Tibial nerve (tissue), 4 donors: ENCODE results near the gene CCNC. TPM values are rescaled to one million over a fixed set of nuclear protein-coding genes. Genes with fewer than 3 reads are reported as not detected.

Experiments
- DNase-seq, 2 donors: peaks; one replicate each; pipeline ENCODE4 v3.0.0-alpha.2; 2019; ENCODE audit warnings: low spot score in 2 of 2
- H3K27ac ChIP-seq, 4 donors: fragments of 200-600 bp; sonication (generic) in 3 of 4; one replicate each; pipeline ENCODE4 v1.5.1; 2017 to 2019; ENCODE audit warnings: mild to moderate bottlenecking in 1 of 4
- H3K27me3 ChIP-seq, 2 donors: fragments of 200-600 bp; sonication (generic) in 1 of 2; one replicate each; pipeline versions ENCODE4 v1.5.1 to v1.6.0; 2017 to 2019
- H3K36me3 ChIP-seq, 3 donors: fragments of 200-600 bp; sonication (generic); one replicate each; pipeline ENCODE4 v1.5.1; 2018 to 2019
- H3K4me1 ChIP-seq, 4 donors: fragments of 200-600 bp; sonication (generic) in 3 of 4; one replicate each; pipeline ENCODE4 v1.5.1; 2017 to 2019
- H3K4me3 ChIP-seq, 4 donors: fragments of 200-600 bp; sonication (generic) in 3 of 4; one replicate each; pipeline ENCODE4 v1.5.1; 2017 to 2019; ENCODE audit warnings: mild to moderate bottlenecking in 1 of 4, moderate library complexity in 1 of 4
- H3K9me3 ChIP-seq, 4 donors: fragments of 200-600 bp; sonication (generic) in 3 of 4; one replicate each; pipeline ENCODE4 v1.5.1; 2017 to 2019
- EP300 ChIP-seq, 2 donors: sonication (generic); formaldehyde crosslinking; IDR thresholded peaks; one replicate each; pipeline ENCODE4 v1.6.1; 2017; ENCODE audit warnings: antibody characterized with exemption in 2 of 2, mild to moderate bottlenecking in 1 of 2
- POLR2A ChIP-seq, 2 donors: fragments of 450-650 bp; IDR thresholded peaks; one replicate each; pipeline ENCODE4 v1.6.1; 2017; ENCODE audit warnings: antibody characterized with exemption in 2 of 2, mild to moderate bottlenecking in 2 of 2, moderate library complexity in 2 of 2
- WGBS, 2 donors: methylation state at CpG; one replicate each; pipeline ENCODE4 v1.1.5; 2018; 5-methylcytosine and 5-hydroxymethylcytosine counted together
- small RNA-seq: library from RNA; depleted of rRNA; stranded (forward); fragments of <200 nt; gene quantifications from one replicate; pipeline ENCODE3, GENCODE V24; 2016
- total RNA-seq, 4 donors: library from RNA; depleted of rRNA; stranded (reverse); fragments of >200 nt; gene quantifications; one replicate each; pipeline ENCODE4 v1.1.0, GENCODE V29; 2016
- TF ChIP-seq, protein P1 (sequence below), 5 experiments: fragments of 200-600 bp in 3 of 5; fragments of 450-650 bp in 2 of 5; sonication (generic) in 3 of 5; IDR thresholded peaks; one replicate each; pipeline ENCODE4 v1.5.1; 2016 to 2019; ENCODE audit warnings: antibody characterized with exemption in 5 of 5, mild to moderate bottlenecking in 3 of 5, moderate library complexity in 2 of 5

CCNC gene
- total RNA-seq, 4 donors from 2014 or later, result 22.7 to 48.3 (median 30.3) TPM

DNA sequence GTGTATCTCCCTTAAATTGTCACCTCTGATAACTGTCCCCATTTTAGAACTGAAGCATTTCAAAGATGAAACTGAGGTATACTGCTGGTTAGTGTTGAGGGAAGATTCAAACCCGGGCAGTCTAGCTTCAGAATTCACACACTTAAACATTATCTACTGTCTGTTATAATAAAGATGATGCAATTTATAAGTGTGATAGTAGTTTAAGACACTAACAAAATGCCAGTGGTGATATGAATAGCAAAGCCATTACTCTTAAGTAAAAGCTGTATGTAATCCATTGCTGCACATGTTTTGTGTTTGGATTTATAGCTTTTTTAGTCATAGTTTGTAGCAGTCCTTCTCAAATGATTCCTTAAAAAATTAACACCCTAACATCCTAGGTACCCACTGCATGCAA is 73.0 kb downstream of the CCNC start:
- 79 to 93% methylated on average over 1 of the region's 1 CpG for WGBS, 2 donors
- DNase-seq, result no peak
- H3K27me3 ChIP-seq, result no peaks in the 10 kb centered on the region
- no peak for TF ChIP-seq EP300 (IDR thresholded peaks at IDR 0.05)
- TF ChIP-seq, protein P1, sequence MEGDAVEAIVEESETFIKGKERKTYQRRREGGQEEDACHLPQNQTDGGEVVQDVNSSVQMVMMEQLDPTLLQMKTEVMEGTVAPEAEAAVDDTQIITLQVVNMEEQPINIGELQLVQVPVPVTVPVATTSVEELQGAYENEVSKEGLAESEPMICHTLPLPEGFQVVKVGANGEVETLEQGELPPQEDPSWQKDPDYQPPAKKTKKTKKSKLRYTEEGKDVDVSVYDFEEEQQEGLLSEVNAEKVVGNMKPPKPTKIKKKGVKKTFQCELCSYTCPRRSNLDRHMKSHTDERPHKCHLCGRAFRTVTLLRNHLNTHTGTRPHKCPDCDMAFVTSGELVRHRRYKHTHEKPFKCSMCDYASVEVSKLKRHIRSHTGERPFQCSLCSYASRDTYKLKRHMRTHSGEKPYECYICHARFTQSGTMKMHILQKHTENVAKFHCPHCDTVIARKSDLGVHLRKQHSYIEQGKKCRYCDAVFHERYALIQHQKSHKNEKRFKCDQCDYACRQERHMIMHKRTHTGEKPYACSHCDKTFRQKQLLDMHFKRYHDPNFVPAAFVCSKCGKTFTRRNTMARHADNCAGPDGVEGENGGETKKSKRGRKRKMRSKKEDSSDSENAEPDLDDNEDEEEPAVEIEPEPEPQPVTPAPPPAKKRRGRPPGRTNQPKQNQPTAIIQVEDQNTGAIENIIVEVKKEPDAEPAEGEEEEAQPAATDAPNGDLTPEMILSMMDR (IDR thresholded peaks at IDR 0.05), result no peak
- no peak for TF ChIP-seq POLR2A (IDR thresholded peaks at IDR 0.05)
- peaks cover 0 to 4% (median 0%) of the 10 kb centered on the region in 4 donors for H3K4me1 ChIP-seq
- no peak overlapping the region for H3K27ac ChIP-seq
- H3K36me3 ChIP-seq, result peaks cover 0 to 17% (median 0%) of the 10 kb centered on the region in 3 donors
- no peaks in the 10 kb centered on the region for H3K9me3 ChIP-seq
- H3K4me3 ChIP-seq, result no peak overlapping the region

Small RNAs within 50 kb of the gene (small RNA-seq; reads per million reads assigned to genes)
- gene RF00019, result not detected

Other genes with a start within 250 kb of the CCNC start
- 1 to 10 TPM in 1 of 4 donors, under 1 TPM in 3; under 0.01 to 2.4 (median 0.44) TPM for gene FAXC, start 219.0 kb downstream of the CCNC start, total RNA-seq
- gene COQ3, start 174.5 kb downstream of the CCNC start, total RNA-seq, result 1 to 10 TPM in 3 of 4 donors, under 1 TPM in 1; 0.98 to 6.6 (median 2.1) TPM
- 100 to 1,000 TPM; 143 to 193 (median 165) TPM for gene PNISR, start 143.4 kb downstream of the CCNC start, total RNA-seq
- gene USP45, start 53.2 kb downstream of the CCNC start, total RNA-seq, result 10 to 100 TPM; 15.7 to 37.5 (median 30.1) TPM
- not detected for gene PRDM13, start 38.2 kb upstream of the CCNC start, total RNA-seq